HL-60/S4 treated with phorbol 12-myristate 13-acetate at 8.2 ng/mL for 4 days and 3 days (cell line): ENCODE results near the gene RANBP3.

Source experiments
- in situ Hi-C: fragments of 300-500 bp; cut with MboI; formaldehyde crosslinking; loops from 2 replicates; pipeline ENCODE4 v1.15.0; 2022; ENCODE audit warnings: low sequenced_read_pairs

Gene RANBP3

GRCh38 chr19:5932146-5932545, 45.8 kb downstream of the RANBP3 start:
- in situ Hi-C loops, result no loop called here

GRCh38 chr19:5931251-5931650, 46.7 kb downstream of the RANBP3 start:
- in situ Hi-C loops, result no loop called here

GRCh38 chr19:5929625-5930024, 48.3 kb downstream of the RANBP3 start:
- in situ Hi-C loops, result no loop called here

- in situ Hi-C loops, result no loop called here
Measured at GRCh38 chr19:5929179-5929578, 48.8 kb downstream of the RANBP3 start.

- in situ Hi-C loops, result no loop called here
Measured at GRCh38 chr19:5927441-5927821, 50.5 kb downstream of the RANBP3 start.

GRCh38 chr19:5926641-5927440, 51.1 kb downstream of the RANBP3 start:
- in situ Hi-C loops, result no loop called here

DNA sequence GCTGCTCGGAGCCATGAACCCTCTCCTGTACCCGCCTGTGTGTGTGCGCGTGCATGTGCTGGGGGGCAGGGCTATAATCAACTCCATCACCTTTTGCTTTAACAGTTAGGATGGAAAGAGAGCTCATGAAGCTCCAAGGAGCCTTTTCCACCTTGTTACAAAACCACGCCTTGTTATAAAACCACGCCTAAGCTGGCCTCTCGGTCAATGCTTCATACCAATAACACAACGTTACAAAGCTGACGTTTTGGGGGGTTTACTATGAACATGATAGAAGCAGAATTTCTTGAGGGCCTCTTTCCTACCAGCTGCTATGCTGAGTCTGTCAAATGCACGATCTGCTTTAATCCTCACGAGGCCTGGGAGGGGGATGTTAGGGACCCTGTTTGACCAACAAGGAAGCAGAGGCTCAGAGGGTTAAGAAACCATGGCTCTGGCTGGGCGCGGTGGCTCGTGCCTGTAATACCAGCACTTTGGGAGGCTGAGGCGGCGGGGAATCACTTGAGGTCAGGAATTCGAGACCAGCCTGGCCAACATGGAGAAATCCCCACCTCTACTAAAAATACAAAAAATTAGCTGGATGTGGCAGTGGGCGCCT, 52.0 kb downstream of the RANBP3 start:
- in situ Hi-C loops, result no loop called here

- in situ Hi-C loops, result no loop called here
Measured at GRCh38 chr19:5923356-5923755, 54.6 kb downstream of the RANBP3 start.

GRCh38 chr19:5922161-5922545, 55.8 kb downstream of the RANBP3 start:
- in situ Hi-C loops, result no loop called here

DNA sequence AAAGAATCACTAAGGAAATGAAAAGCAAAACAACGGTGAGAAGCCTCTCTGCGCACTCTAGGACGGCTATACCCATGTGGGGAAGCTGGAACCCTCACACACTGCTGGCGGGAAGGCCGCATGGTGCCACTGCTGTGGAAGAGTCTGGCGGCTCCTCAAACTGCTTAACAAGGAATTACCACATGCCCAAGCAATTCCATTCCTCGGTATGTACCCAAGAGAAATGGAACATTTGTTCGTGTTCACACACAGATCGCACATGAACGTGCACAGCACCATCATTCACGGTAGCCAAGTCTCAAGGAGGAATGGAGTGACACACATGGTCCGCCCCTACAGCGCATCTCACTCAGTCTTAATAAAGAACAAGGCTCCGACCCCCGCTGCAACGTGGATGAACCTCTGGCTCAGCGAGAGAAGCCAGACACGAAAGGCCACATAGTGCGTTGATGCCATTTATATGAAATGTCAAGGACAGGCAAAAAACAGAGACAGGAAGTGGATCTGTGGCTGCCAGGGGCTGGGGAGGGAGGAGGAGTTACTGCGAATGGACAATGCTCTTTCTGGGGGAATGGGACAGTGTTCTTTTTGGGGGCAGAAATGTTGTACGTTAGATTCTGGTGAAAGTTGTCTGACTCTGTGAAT, 56.3 kb downstream of the RANBP3 start:
- in situ Hi-C loops, result no loop called here

DNA sequence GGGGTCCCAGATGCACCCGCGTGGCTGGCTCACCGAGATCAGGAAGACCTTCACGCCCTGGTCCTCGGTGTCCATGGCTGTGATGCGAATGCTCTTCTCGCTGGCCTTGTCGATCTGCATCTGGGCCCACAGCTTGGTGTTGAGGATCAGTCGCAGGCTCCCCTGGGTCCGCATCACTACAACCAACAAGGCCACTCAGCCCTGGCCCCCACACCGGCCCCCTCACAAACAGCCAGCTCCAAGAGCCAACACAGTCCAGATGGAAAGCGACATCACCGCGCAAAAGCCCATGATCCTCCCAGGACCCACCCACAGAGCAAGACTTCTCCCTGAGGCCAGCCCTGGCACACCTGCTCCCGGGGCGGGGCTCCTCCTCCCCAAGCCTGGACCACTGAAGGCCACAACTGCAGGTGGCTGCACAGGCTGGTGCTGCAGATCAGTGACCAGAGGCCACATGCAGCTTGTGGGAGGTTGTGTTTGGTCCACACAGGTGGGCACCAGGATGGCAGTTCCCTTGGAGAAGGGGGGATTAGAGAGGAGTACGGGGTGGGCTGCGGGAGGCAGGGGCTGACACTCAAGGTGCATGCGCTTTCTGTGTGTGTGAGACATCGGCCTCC, 59.4 kb downstream of the RANBP3 start:
- in situ Hi-C loops, result no loop called here

- in situ Hi-C loops, result no loop called here
Measured at GRCh38 chr19:5917431-5918107, 60.4 kb downstream of the RANBP3 start.

- in situ Hi-C loops, result no loop called here
Measured at GRCh38 chr19:5916181-5916708, 61.7 kb downstream of the RANBP3 start.

GRCh38 chr19:5915782-5916165, 62.2 kb downstream of the RANBP3 start:
- in situ Hi-C loops, result no loop called here

DNA sequence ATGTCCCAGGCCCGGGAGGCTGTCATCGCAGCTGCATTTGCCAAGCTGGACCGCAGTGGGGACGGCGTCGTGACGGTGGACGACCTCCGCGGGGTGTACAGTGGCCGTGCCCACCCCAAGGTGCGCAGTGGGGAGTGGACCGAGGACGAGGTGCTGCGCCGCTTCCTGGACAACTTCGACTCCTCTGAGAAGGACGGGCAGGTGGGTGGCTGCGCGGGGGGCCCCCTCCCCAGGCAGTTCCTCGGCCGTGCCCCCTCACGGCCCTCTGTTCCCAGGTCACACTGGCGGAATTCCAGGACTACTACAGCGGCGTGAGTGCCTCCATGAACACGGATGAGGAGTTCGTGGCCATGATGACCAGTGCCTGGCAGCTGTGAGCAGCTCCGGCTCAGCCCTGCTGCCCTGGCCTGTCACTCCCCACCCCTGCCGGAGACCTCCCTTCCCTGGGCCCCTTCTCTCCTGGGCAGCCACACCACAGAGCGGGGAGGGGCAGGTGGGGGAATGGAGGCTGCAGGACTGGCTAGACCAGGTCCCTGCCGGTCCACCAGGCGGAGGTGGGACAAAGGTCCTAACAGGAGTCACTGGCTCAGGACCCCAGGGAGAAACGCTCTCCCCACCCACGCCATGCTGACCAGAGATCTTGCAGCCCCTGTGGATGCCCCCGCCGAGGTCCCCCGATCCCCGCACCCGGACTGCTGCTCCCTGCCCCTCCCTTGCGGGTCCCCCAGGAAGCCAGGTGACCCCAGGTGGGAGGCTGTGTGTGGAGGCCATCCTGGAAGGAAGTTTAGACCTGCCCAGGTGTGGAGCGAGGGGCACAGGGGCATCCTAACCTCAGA, 62.8 kb downstream of the RANBP3 start:
- in situ Hi-C loops, result no loop called here

DNA sequence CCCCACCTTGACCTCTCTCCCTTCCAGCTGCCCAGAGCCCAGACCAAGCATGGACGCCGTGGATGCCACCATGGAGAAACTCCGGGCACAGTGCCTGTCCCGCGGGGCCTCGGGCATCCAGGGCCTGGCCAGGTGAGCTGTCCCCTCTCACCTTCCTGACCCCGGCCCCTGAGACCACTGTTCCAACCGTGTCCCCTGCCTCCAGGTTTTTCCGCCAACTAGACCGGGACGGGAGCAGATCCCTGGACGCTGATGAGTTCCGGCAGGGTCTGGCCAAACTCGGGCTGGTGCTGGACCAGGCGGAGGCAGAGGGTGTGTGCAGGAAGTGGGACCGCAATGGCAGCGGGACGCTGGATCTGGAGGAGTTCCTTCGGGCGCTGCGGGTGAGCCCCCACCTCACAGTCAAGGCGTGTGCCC, 63.6 kb downstream of the RANBP3 start:
- in situ Hi-C loops, result no loop called here

GRCh38 chr19:5913739-5914357, 64.1 kb downstream of the RANBP3 start, which contains the start of gene CAPS:
Gene CAPS, plus strand, starts transcription at chr19:5914254. Its CDS starts 153 bp downstream, at chr19:5914407.
- in situ Hi-C loops, result no loop called here

DNA sequence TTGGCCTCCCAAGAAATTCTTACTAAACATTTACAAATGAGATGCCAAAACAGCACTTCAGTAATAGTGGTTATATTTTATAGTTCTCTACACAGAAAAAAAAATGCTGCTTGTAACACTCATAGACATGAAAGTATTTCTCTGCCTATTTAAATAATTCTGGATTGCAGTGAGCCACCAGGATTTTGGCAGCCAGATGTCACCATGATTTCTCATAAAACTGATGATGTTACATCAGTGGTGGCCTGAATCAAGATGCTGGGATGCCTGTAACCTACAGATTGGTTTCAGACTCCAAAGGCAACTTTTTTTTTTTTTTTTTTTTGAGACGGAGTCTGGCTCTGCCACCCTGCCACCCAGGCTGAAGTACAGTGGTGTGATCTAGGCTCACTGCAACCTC, 66.6 kb downstream of the RANBP3 start:
- in situ Hi-C loops, result no loop called here

GRCh38 chr19:5910638-5910907, 67.4 kb downstream of the RANBP3 start:
- in situ Hi-C loops, result no loop called here
